Neutrophil (primary cell): Measurements from ENCODE around the gene HELZ2.

ENCODE experiments used
- H3K27ac ChIP-seq: fragments of 200-600 bp; sonication (generic); 2 replicates; pipeline ENCODE4 v1.5.1; 2016; ENCODE audit warnings: mild to moderate bottlenecking, moderate library complexity
- H3K27me3 ChIP-seq: fragments of 200-600 bp; sonication (generic); 2 replicates; pipeline ENCODE4 v1.6.0; 2016; ENCODE audit warnings: mild to moderate bottlenecking
- H3K36me3 ChIP-seq: fragments of 200-600 bp; sonication (generic); 2 replicates; pipeline ENCODE4 v1.5.1; 2017
- H3K4me1 ChIP-seq, 2 experiments: fragments of 200-600 bp in 1 of 2; sonication (generic) in 1 of 2; 1 replicate in 1 of 2; 2 replicates in 1 of 2; pipeline versions ENCODE4 v1.5.1 to v1.6.1; 2013 to 2016; ENCODE audit warnings: low read depth in 1 of 2, low read length in 1 of 2, mild to moderate bottlenecking in 1 of 2, moderate library complexity in 1 of 2; ENCODE audit not compliant: control insufficient read depth in 1 of 2, insufficient read depth in 1 of 2
- H3K4me3 ChIP-seq, 2 experiments: fragments of 200-600 bp in 1 of 2; sonication (generic) in 1 of 2; 1 replicate in 1 of 2; 2 replicates in 1 of 2; pipeline ENCODE4 v1.5.1; 2013 to 2016; ENCODE audit warnings: low read depth in 1 of 2, low read length in 1 of 2, mild to moderate bottlenecking in 1 of 2, moderate library complexity in 1 of 2
- H3K9me3 ChIP-seq: fragments of 200-600 bp; sonication (generic); 2 replicates; pipeline ENCODE4 v1.5.1; 2016
- TF ChIP-seq, protein P1 (sequence below): fragments of 200-600 bp; sonication (generic); IDR thresholded peaks from 2 replicates; pipeline ENCODE4 v1.5.1; 2016; ENCODE audit warnings: antibody characterized with exemption

HELZ2 gene

DNA sequence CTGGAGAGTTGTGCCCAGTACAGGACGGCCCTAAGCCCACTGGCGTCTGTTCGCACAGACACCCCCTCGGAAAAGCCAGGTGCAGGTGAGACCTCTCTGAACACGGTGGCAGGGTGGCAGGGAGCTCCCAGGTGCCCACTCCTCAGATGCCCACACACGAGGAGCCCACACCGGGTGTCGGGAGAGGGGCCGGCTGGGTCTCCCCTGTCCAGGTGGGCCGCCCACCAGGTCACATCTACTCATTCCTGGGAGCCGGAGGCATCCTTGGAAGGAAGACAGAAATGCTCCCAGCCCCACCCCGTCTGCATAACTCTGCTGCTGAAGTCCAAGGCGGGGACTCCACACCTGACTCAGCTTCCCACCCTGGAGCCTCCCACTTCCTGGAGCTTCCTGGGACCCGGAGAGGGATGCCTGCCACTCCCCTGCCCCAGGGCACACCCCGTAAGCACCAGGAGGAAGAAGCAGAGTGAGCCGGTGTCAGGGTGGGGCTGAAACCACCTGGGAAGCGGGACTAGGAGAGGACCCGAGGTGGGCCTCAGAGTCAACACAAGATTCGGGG lies 29.0 kb downstream of the HELZ2 start:
- no peaks in the 10 kb centered on the region for H3K36me3 ChIP-seq
- H3K27ac ChIP-seq: no peak overlapping the region
- H3K9me3 ChIP-seq: no peaks in the 10 kb centered on the region
- peaks cover 78% of the 10 kb centered on the region for H3K27me3 ChIP-seq
- TF ChIP-seq, protein P1, sequence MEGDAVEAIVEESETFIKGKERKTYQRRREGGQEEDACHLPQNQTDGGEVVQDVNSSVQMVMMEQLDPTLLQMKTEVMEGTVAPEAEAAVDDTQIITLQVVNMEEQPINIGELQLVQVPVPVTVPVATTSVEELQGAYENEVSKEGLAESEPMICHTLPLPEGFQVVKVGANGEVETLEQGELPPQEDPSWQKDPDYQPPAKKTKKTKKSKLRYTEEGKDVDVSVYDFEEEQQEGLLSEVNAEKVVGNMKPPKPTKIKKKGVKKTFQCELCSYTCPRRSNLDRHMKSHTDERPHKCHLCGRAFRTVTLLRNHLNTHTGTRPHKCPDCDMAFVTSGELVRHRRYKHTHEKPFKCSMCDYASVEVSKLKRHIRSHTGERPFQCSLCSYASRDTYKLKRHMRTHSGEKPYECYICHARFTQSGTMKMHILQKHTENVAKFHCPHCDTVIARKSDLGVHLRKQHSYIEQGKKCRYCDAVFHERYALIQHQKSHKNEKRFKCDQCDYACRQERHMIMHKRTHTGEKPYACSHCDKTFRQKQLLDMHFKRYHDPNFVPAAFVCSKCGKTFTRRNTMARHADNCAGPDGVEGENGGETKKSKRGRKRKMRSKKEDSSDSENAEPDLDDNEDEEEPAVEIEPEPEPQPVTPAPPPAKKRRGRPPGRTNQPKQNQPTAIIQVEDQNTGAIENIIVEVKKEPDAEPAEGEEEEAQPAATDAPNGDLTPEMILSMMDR: no peak
- no peaks in the 10 kb centered on the region for H3K4me1 ChIP-seq
- no peak overlapping the region for H3K4me3 ChIP-seq

DNA sequence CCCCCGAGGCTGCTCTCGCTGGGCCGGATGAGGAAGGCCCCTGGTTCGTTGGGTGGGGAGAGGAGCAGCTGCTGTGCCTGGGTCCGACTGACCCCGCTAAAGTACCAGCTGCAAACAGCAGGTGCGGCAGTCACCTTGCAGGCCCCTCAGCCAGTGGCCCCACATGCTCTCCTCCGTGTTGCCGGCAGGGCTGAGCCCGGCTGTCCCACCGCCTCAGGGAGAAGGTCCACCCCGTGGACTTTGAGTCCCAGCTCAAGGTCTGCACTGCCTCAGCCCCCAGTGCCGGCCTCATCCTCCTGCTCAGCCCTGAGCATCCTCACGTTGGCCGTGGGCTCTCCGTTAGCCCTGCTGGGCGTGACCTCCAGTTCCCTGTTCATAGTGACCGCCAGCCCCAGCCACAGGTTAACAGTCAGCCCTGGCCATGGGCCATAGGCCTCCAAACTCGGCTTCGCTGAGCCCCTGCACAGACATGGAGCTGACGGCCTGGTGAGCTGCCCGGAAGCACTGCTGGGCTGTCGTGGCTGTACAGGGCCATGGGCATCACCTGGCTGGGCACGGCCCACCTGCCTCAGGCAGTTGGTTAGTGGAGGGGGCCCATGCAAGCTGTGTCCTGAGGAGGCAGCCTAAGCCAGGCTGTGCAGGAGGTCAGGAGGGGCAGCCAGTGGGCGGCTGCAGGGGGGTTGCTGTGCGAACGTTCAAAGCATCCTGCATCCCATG lies 29.6 kb downstream of the HELZ2 start:
- no peak overlapping the region for H3K4me3 ChIP-seq
- H3K9me3 ChIP-seq: no peaks in the 10 kb centered on the region
- peaks cover 78% of the 10 kb centered on the region for H3K27me3 ChIP-seq
- no peak overlapping the region for H3K27ac ChIP-seq
- H3K4me1 ChIP-seq: no peaks in the 10 kb centered on the region
- TF ChIP-seq, protein P1: no peak
- H3K36me3 ChIP-seq: no peaks in the 10 kb centered on the region

DNA sequence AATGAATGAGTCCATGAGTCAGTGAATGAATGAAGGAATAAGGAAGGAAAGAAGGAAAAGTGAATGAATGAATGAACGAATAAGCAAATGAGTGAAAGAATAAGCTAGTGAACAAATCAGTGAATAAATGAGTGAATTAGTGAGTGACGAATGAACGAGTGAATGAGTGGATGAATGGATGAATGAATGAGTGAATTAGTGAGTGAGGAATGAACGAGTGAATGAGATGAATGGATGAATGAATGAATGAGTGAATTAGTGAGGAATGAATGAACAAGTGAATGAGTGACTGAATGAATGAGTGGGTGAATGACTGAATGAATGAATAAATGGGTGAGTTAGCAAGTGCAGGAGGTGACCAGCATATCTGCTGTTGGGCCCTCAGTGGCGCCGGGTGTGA lies 30.3 kb downstream of the HELZ2 start:
- Histone ChIP-seq H3K9me3 (no peaks in the 10 kb centered on the region), H3K36me3 (no peaks in the 10 kb centered on the region), H3K27me3 (peaks cover 78% of the 10 kb centered on the region), H3K27ac (no peak overlapping the region), H3K4me1 (peaks cover 0 to under 1% of the 10 kb centered on the region in 2 experiments), H3K4me3 (no peak overlapping the region)
- TF ChIP-seq, protein P1: no peak

DNA sequence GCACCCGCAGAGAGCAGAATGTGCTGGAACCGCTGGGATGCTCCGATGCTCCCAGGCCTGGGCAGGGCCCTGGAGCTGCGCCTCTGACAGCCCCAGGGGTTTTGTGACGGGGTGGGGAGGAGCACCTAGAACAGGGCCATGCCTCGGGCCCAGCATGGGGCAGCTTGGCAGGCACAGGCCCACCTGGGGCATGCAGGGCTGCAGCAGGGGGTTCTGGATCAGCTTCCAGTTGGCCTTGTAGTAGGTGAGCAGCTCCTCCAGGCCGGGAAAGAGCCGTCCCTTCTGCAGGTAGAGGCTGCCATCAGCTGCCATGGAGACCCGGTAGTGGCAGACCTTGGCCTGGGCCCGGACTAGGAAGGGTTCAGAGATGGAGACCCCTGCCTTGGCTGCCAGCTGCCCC lies 30.9 kb downstream of the HELZ2 start:
- TF ChIP-seq, protein P1: no peak
- Histone ChIP-seq H3K27ac (no peak overlapping the region), H3K4me3 (no peak overlapping the region), H3K9me3 (no peaks in the 10 kb centered on the region), H3K36me3 (no peaks in the 10 kb centered on the region), H3K4me1 (peaks cover 3 to 7% of the 10 kb centered on the region in 2 experiments), H3K27me3 (peaks cover 75% of the 10 kb centered on the region)

DNA sequence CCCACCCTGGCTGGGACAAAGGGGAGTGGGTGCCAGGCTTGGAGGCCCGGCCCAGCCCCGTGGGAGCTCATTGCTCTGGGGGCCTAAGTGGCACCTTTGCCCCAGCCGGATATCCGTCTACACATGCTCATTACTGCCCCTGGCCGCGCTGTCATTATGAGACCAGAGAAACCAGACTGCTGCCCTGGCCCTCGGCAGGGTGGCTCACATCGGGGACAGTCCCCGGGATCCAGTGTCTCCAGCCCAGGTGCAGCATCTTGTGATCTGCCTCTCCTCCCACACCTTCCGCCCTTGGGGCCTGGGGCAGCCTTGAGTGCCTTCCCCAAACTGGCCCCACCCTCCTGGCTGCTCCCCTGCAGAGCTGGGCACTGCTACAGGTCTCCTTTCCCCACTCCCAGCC lies 31.3 kb downstream of the HELZ2 start:
- Histone ChIP-seq H3K27ac (no peak overlapping the region), H3K36me3 (no peaks in the 10 kb centered on the region), H3K4me1 (peaks cover 7 to 11% of the 10 kb centered on the region in 2 experiments), H3K27me3 (peaks cover 70% of the 10 kb centered on the region), H3K9me3 (no peaks in the 10 kb centered on the region), H3K4me3 (no peak overlapping the region)
- TF ChIP-seq, protein P1: no peak
